ENCODE results near the gene TUSC1.
"Not testable (repeated sequence)": the region's sequence is repeated elsewhere in the genome, so short reads cannot be mapped to it uniquely, and the experiment has no call there.

The TUSC1 gene

GRCh38 chr9:25678147-25678666, at the start of gene TUSC1:
TSS of gene TUSC1 (minus strand) at chr9:25678444. CDS start at chr9:25678312, 132 bp downstream.
- peak; percentile 81 for DNase-seq (ENCODE audit: low spot score)

- no peak for DNase-seq (ENCODE audit: low spot score)
Measured at GRCh38 chr9:25726871-25727410, 48.7 kb upstream of the TUSC1 start.

- no peak for DNase-seq (ENCODE audit: low spot score)
Measured at GRCh38 chr9:25724424-25724823, 46.2 kb upstream of the TUSC1 start.

GRCh38 chr9:25716220-25716872, 38.1 kb upstream of the TUSC1 start:
- peak; percentile 37 for DNase-seq (ENCODE audit: low spot score)

GRCh38 chr9:25709941-25710340, 31.7 kb upstream of the TUSC1 start:
- no peak for DNase-seq (ENCODE audit: low spot score)

GRCh38 chr9:25704800-25705199, 26.6 kb upstream of the TUSC1 start:
- no peak for DNase-seq (ENCODE audit: low spot score)

- DNase-seq (ENCODE audit: low spot score), result no peak
Measured at GRCh38 chr9:25703701-25704357, 25.6 kb upstream of the TUSC1 start.

- DNase-seq (ENCODE audit: low spot score), result no peak
Measured at GRCh38 chr9:25702536-25702935, 24.3 kb upstream of the TUSC1 start.

- DNase-seq (ENCODE audit: low spot score), result not testable (repeated sequence)
Measured at GRCh38 chr9:25700899-25701298, 22.7 kb upstream of the TUSC1 start.

- no peak for DNase-seq (ENCODE audit: low spot score)
Measured at GRCh38 chr9:25700430-25700829, 22.2 kb upstream of the TUSC1 start.

GRCh38 chr9:25691786-25692185, 13.5 kb upstream of the TUSC1 start:
- DNase-seq (ENCODE audit: low spot score), result no peak

GRCh38 chr9:25684321-25684720, 6.1 kb upstream of the TUSC1 start:
- no peak for DNase-seq (ENCODE audit: low spot score)

- no peak for DNase-seq (ENCODE audit: low spot score)
Measured at GRCh38 chr9:25681266-25681665, 3.0 kb upstream of the TUSC1 start.

- peak; percentile 2 for DNase-seq (ENCODE audit: low spot score)
Measured at GRCh38 chr9:25678846-25679360, 659 bp upstream of the TUSC1 start.

- peak; percentile 77 for DNase-seq (ENCODE audit: low spot score)
Measured at GRCh38 chr9:25677301-25678146, 720 bp downstream of the TUSC1 start.

- not testable (repeated sequence) for DNase-seq (ENCODE audit: low spot score)
Measured at GRCh38 chr9:25675858-25676257, 2.4 kb downstream of the TUSC1 start.

GRCh38 chr9:25658571-25658970, 19.7 kb downstream of the TUSC1 start:
- DNase-seq (ENCODE audit: low spot score), result no peak

GRCh38 chr9:25654417-25654816, 23.8 kb downstream of the TUSC1 start:
- no peak for DNase-seq (ENCODE audit: low spot score)

GRCh38 chr9:25648116-25648515, 30.1 kb downstream of the TUSC1 start:
- no peak for DNase-seq (ENCODE audit: low spot score)

- no peak for DNase-seq (ENCODE audit: low spot score)
Measured at GRCh38 chr9:25636026-25636425, 42.2 kb downstream of the TUSC1 start.

- DNase-seq (ENCODE audit: low spot score), result no peak
Measured at GRCh38 chr9:25629231-25629630, 49.0 kb downstream of the TUSC1 start.

Data from putamen (tissue), 1 donor.